ENCODE measurements around the gene JCAD. TPM values are rescaled to one million over a fixed set of nuclear protein-coding genes. Genes with fewer than 3 reads are reported as not detected.

Gene JCAD
- total and polyA plus RNA-seq, 2 experiments from 2014 or later: 0.78 to 2.1 TPM

- Histone ChIP-seq H3K4me2 (no peak overlapping the region), H3K27me3 (ENCODE audit: insufficient read depth) (no peaks in the 10 kb centered on the region), H3K9me2 (ENCODE audit: insufficient read depth) (no peaks in the 10 kb centered on the region), H3K4me1 (ENCODE audit: insufficient read depth) (no peaks in the 10 kb centered on the region), H3F3A (replicated peaks; ENCODE audit: low read depth) (no peaks in the 10 kb centered on the region), H4K20me1 (replicated peaks; ENCODE audit: insufficient read depth) (no peaks in the 10 kb centered on the region), H3K27ac (ENCODE audit: low read depth) (no peak overlapping the region), H3K79me2 (replicated peaks; ENCODE audit: insufficient read depth) (no peaks in the 10 kb centered on the region), H3K4me3 (no peak overlapping the region), H3K36me3 (ENCODE audit: insufficient read depth) (no peaks in the 10 kb centered on the region), H2AFZ (no peak overlapping the region)
- ATAC-seq (no peak), DNase-seq (ENCODE audit: low spot score) (no peak)
- TF ChIP-seq EZH2phosphoT487 (IDR thresholded peaks at IDR 0.05; ENCODE audit: unreplicated experiment) (no peak), ZNF114 (CRISPR knock-in tag; IDR thresholded peaks at IDR 0.05) (no peak), ZNF331 (CRISPR knock-in tag; IDR thresholded peaks at IDR 0.05; ENCODE audit: low read depth) (no peak), CTCF (conservative IDR thresholded peaks at IDR 0.05; ENCODE audit: low read depth in 2 of 2) (no peak), STAT1 (IDR thresholded peaks at IDR 0.05; ENCODE audit: unreplicated experiment) (no peak), POLR2AphosphoS5 (IDR thresholded peaks at IDR 0.05; ENCODE audit: low read depth) (no peak)
- H3K9me3 Mint-ChIP-seq: no peaks in the 10 kb centered on the region
- no peak overlapping the region for H3K4me3 Mint-ChIP-seq
- peaks cover 3% of the 10 kb centered on the region; the same call in 2 of the 3 replicates for H3K4me1 Mint-ChIP-seq
- no peaks in the 10 kb centered on the region for H3K36me3 Mint-ChIP-seq (ENCODE audit: low read depth)
- peaks cover 5% of the 10 kb centered on the region for H3K27me3 Mint-ChIP-seq (ENCODE audit: insufficient read depth, low read depth, poor library complexity)
- no peak overlapping the region for H3K27ac Mint-ChIP-seq
Observed at GRCh38 chr10:30019468-30019867, 39.9 kb downstream of the JCAD start.

GRCh38 chr10:30018496-30018895 lies 40.9 kb downstream of the JCAD start:
- ATAC-seq (no peak), DNase-seq (ENCODE audit: low spot score) (no peak)
- no peak overlapping the region for H3K27ac ChIP-seq (ENCODE audit: low read depth)
- no peaks in the 10 kb centered on the region for H3F3A ChIP-seq (replicated peaks; ENCODE audit: low read depth)
- Mint-ChIP-seq H3K27me3 (ENCODE audit: insufficient read depth, low read depth, poor library complexity) (peaks cover 5% of the 10 kb centered on the region), H3K4me1 (peaks cover 7% of the 10 kb centered on the region; the same call in 2 of the 3 replicates), H3K4me3 (no peak overlapping the region), H3K9me3 (no peaks in the 10 kb centered on the region), H3K36me3 (ENCODE audit: low read depth) (no peaks in the 10 kb centered on the region), H3K27ac (no peak overlapping the region; the same call in 1 of the 2 replicates)
- no peaks in the 10 kb centered on the region for H3K4me1 ChIP-seq (ENCODE audit: insufficient read depth)
- no peak overlapping the region for H2AFZ ChIP-seq
- no peak overlapping the region for H3K4me3 ChIP-seq
- no peaks in the 10 kb centered on the region for H3K27me3 ChIP-seq (ENCODE audit: insufficient read depth)
- no peak overlapping the region for H3K4me2 ChIP-seq
- no peaks in the 10 kb centered on the region for H4K20me1 ChIP-seq (replicated peaks; ENCODE audit: insufficient read depth)
- no peaks in the 10 kb centered on the region for H3K36me3 ChIP-seq (ENCODE audit: insufficient read depth)
- TF ChIP-seq CTCF (conservative IDR thresholded peaks at IDR 0.05; ENCODE audit: low read depth in 2 of 2) (0 out of 4 replicates have a peak, but pooled peaks of 1 of the 2 experiments have one; percentile 16), STAT1 (IDR thresholded peaks at IDR 0.05; ENCODE audit: unreplicated experiment) (no peak), NANOG (IDR thresholded peaks at IDR 0.05; ENCODE audit: borderline replicate concordance) (no peak)
- no peaks in the 10 kb centered on the region for H3K9me2 ChIP-seq (ENCODE audit: insufficient read depth)
- no peaks in the 10 kb centered on the region for H3K79me2 ChIP-seq (replicated peaks; ENCODE audit: insufficient read depth)

Data from GM23338 (cell line).